Smooth muscle cell (in vitro differentiated cells): Measurements from ENCODE around the gene SDC1. TPM values are rescaled to one million over a fixed set of nuclear protein-coding genes. Genes with fewer than 3 reads are reported as not detected.

Experiments used
- DNase-seq: peaks from one replicate; lab custom pipeline; 2025; ENCODE audit not compliant: unreplicated experiment; lab: John Stamatoyannopoulos, UW
- H2AFZ ChIP-seq: fragments of 200-600 bp; sonication (generic); 2 replicates; pipeline ENCODE4 v1.6.0; 2016; ENCODE audit warnings: antibody characterized with exemption, low read depth, mild to moderate bottlenecking
- H3F3A ChIP-seq: fragments of 200-600 bp; sonication (generic); 2 replicates; pipeline ENCODE4 v1.6.0; 2017; ENCODE audit warnings: antibody characterized with exemption, low read depth
- H3K27ac ChIP-seq: fragments of 200-600 bp; sonication (generic); 2 replicates; pipeline ENCODE4 v1.5.1; 2016; ENCODE audit warnings: low read depth, mild to moderate bottlenecking
- H3K27me3 ChIP-seq: fragments of 200-600 bp; sonication (generic); 2 replicates; pipeline ENCODE4 v1.6.1; 2016; ENCODE audit warnings: low read depth, mild to moderate bottlenecking
- H3K36me3 ChIP-seq: fragments of 200-600 bp; sonication (generic); 2 replicates; pipeline ENCODE4 v1.5.1; 2016; ENCODE audit warnings: low read depth
- H3K4me1 ChIP-seq: fragments of 200-600 bp; sonication (generic); 2 replicates; pipeline ENCODE4 v1.5.1; 2016; ENCODE audit warnings: low read depth
- H3K4me2 ChIP-seq: fragments of 200-600 bp; sonication (generic); 2 replicates; pipeline ENCODE4 v1.6.0; 2016; ENCODE audit warnings: mild to moderate bottlenecking
- H3K4me3 ChIP-seq: fragments of 200-600 bp; sonication (generic); 2 replicates; pipeline ENCODE4 v1.5.1; 2016; ENCODE audit warnings: mild to moderate bottlenecking
- H3K79me2 ChIP-seq: fragments of 200-600 bp; sonication (generic); 2 replicates; pipeline ENCODE4 v1.6.0; 2016; ENCODE audit warnings: low read depth, mild to moderate bottlenecking
- H3K9ac ChIP-seq: fragments of 200-600 bp; sonication (generic); 2 replicates; pipeline ENCODE4 v1.6.0; 2016; ENCODE audit warnings: low read depth
- H3K9me3 ChIP-seq: fragments of 200-600 bp; sonication (generic); replicated peaks from 2 replicates; pipeline ENCODE4 v1.5.1; 2016; ENCODE audit warnings: low read depth
- H4K20me1 ChIP-seq: fragments of 200-600 bp; sonication (generic); 2 replicates; pipeline ENCODE4 v1.6.0; 2016; ENCODE audit warnings: low read depth
- WGBS: methylation state at CpG from one replicate; pipeline ENCODE4 v1.1.7; 2016; ENCODE audit warnings: low lambda C conversion rate; 5-methylcytosine and 5-hydroxymethylcytosine counted together
- polyA plus RNA-seq: library from polyadenylated mRNA; unstranded; fragments of >200 nt; fragmentation: Nextera tagmentation; extraction: Ambion mirVana; gene quantifications from 2 replicates; pipeline ENCODE4 v1.2.1, GENCODE V29; 2016
- total RNA-seq: library from RNA; depleted of rRNA; stranded (reverse); fragments of >200 nt; gene quantifications from 2 replicates; pipeline ENCODE4 v1.2.3, GENCODE V29; 2014
- TF ChIP-seq, protein P1 (sequence below): fragments of 200-600 bp; sonication (generic); IDR thresholded peaks from 2 replicates; pipeline ENCODE4 v1.5.1; 2017; ENCODE audit warnings: borderline replicate concordance, mild to moderate bottlenecking, antibody characterized with exemption; ENCODE audit not compliant: insufficient read depth, poor library complexity, severe bottlenecking

SDC1 gene
- total and polyA plus RNA-seq, 2 experiments from 2014 or later, result 61.0 to 88.1 TPM

DNA sequence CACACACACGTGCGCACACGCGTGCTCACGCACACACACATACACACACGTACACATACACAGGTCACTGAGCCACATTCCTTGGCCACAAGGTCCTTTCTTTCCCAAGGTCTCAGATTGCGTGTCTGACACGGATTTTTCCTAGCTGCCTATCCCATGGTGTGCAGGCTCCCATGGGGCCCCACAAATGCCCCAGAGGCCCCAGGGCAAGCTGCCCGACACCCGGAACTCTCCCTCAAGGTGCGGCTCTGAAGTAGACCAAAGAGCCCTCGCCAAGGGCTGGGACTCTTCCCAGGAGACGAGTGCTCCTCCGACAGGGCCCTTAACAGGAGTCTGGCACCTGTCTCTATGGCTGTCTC, 46.7 kb downstream of the SDC1 start:
- H3K9ac ChIP-seq, result no peak overlapping the region
- H3F3A ChIP-seq, result no peaks in the 10 kb centered on the region
- H3K36me3 ChIP-seq, result no peaks in the 10 kb centered on the region
- no peak for DNase-seq
- no peaks in the 10 kb centered on the region for H3K79me2 ChIP-seq
- H3K9me3 ChIP-seq, result no peaks in the 10 kb centered on the region
- no peaks in the 10 kb centered on the region for H4K20me1 ChIP-seq
- H3K27ac ChIP-seq, result no peak overlapping the region
- no peak overlapping the region for H3K4me2 ChIP-seq
- WGBS, result 86% methylated on average over 14 of the region's 14 CpGs
- H3K27me3 ChIP-seq, result no peaks in the 10 kb centered on the region
- no peaks in the 10 kb centered on the region for H3K4me1 ChIP-seq
- no peak overlapping the region for H3K4me3 ChIP-seq
- no peak overlapping the region for H2AFZ ChIP-seq
- TF ChIP-seq, protein P1, sequence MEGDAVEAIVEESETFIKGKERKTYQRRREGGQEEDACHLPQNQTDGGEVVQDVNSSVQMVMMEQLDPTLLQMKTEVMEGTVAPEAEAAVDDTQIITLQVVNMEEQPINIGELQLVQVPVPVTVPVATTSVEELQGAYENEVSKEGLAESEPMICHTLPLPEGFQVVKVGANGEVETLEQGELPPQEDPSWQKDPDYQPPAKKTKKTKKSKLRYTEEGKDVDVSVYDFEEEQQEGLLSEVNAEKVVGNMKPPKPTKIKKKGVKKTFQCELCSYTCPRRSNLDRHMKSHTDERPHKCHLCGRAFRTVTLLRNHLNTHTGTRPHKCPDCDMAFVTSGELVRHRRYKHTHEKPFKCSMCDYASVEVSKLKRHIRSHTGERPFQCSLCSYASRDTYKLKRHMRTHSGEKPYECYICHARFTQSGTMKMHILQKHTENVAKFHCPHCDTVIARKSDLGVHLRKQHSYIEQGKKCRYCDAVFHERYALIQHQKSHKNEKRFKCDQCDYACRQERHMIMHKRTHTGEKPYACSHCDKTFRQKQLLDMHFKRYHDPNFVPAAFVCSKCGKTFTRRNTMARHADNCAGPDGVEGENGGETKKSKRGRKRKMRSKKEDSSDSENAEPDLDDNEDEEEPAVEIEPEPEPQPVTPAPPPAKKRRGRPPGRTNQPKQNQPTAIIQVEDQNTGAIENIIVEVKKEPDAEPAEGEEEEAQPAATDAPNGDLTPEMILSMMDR, result no peak

GRCh38 chr2:20177556-20178248, 47.2 kb downstream of the SDC1 start:
- 95% methylated on average over 10 of the region's 10 CpGs for WGBS
- no peaks in the 10 kb centered on the region for H3K9me3 ChIP-seq
- H3F3A ChIP-seq, result no peaks in the 10 kb centered on the region
- H3K9ac ChIP-seq, result no peak overlapping the region
- H3K79me2 ChIP-seq, result no peaks in the 10 kb centered on the region
- TF ChIP-seq, protein P1, result no peak
- no peak overlapping the region for H2AFZ ChIP-seq
- H3K27me3 ChIP-seq, result no peaks in the 10 kb centered on the region
- no peaks in the 10 kb centered on the region for H3K36me3 ChIP-seq
- H4K20me1 ChIP-seq, result no peaks in the 10 kb centered on the region
- no peak for DNase-seq
- H3K4me2 ChIP-seq, result no peak overlapping the region
- H3K4me3 ChIP-seq, result no peak overlapping the region
- H3K4me1 ChIP-seq, result no peaks in the 10 kb centered on the region
- H3K27ac ChIP-seq, result no peak overlapping the region

- no peaks in the 10 kb centered on the region for H3K4me1 ChIP-seq
- no peak overlapping the region for H3K27ac ChIP-seq
- H3F3A ChIP-seq, result no peaks in the 10 kb centered on the region
- no peak overlapping the region for H3K4me2 ChIP-seq
- H3K79me2 ChIP-seq, result no peaks in the 10 kb centered on the region
- H3K27me3 ChIP-seq, result no peaks in the 10 kb centered on the region
- no peaks in the 10 kb centered on the region for H3K9me3 ChIP-seq
- no peak overlapping the region for H3K9ac ChIP-seq
- WGBS, result 97% methylated on average over 5 of the region's 5 CpGs
- H2AFZ ChIP-seq, result no peak overlapping the region
- DNase-seq, result no peak
- no peaks in the 10 kb centered on the region for H4K20me1 ChIP-seq
- H3K36me3 ChIP-seq, result no peaks in the 10 kb centered on the region
- TF ChIP-seq, protein P1, result no peak
- H3K4me3 ChIP-seq, result no peak overlapping the region
These were observed 48.2 kb downstream of the SDC1 start for GRCh38 chr2:20176760-20177159.

- Histone ChIP-seq H3K27me3 (no peaks in the 10 kb centered on the region), H3F3A (no peaks in the 10 kb centered on the region), H3K27ac (no peak overlapping the region), H4K20me1 (no peaks in the 10 kb centered on the region), H3K36me3 (no peaks in the 10 kb centered on the region), H3K9me3 (no peaks in the 10 kb centered on the region), H3K79me2 (no peaks in the 10 kb centered on the region), H3K4me2 (no peak overlapping the region), H3K4me3 (no peak overlapping the region), H3K4me1 (no peaks in the 10 kb centered on the region), H3K9ac (no peak overlapping the region), H2AFZ (no peak overlapping the region)
- TF ChIP-seq, protein P1, result no peak
- DNase-seq, result no peak
- WGBS, result 92% methylated on average over 3 of the region's 3 CpGs
These were observed 49.0 kb downstream of the SDC1 start for GRCh38 chr2:20175931-20176330.
